ENCODE measurements around the gene KBTBD12.
"Not testable (repeated sequence)": the region's sequence is repeated elsewhere in the genome, so short reads cannot be mapped to it uniquely, and the experiment has no call there.

KBTBD12 gene

GRCh38 chr3:127889976-127890650 lies 24.9 kb upstream of the KBTBD12 start:
- peak; percentile 14 for DNase-seq (ENCODE audit: low read depth)
- no peak for TF ChIP-seq CTCF (IDR thresholded peaks at IDR 0.05; ENCODE audit: low read length, missing control alignments)
- H3K4me3 ChIP-seq (replicated peaks; ENCODE audit: low read depth, low read length): no peak overlapping the region

GRCh38 chr3:127890651-127891290 lies 24.3 kb upstream of the KBTBD12 start:
- H3K4me3 ChIP-seq (replicated peaks; ENCODE audit: low read depth, low read length): not testable (repeated sequence)
- DNase-seq (ENCODE audit: low read depth): peak; percentile 28

- no peak for DNase-seq (ENCODE audit: low read depth)
- no peak overlapping the region for H3K4me3 ChIP-seq (replicated peaks; ENCODE audit: low read depth, low read length)
- no peak for TF ChIP-seq CTCF (IDR thresholded peaks at IDR 0.05; ENCODE audit: low read length, missing control alignments)
Observed at GRCh38 chr3:127894481-127894880, 20.6 kb upstream of the KBTBD12 start.

GRCh38 chr3:127899200-127899599 lies 15.8 kb upstream of the KBTBD12 start:
- H3K4me3 ChIP-seq (replicated peaks; ENCODE audit: low read depth, low read length): no peak overlapping the region
- TF ChIP-seq CTCF (IDR thresholded peaks at IDR 0.05; ENCODE audit: low read length, missing control alignments): no peak
- no peak for DNase-seq (ENCODE audit: low read depth)

- no peak for TF ChIP-seq CTCF (IDR thresholded peaks at IDR 0.05; ENCODE audit: low read length, missing control alignments)
- DNase-seq (ENCODE audit: low read depth): no peak
- H3K4me3 ChIP-seq (replicated peaks; ENCODE audit: low read depth, low read length): no peak overlapping the region
Observed at GRCh38 chr3:127899766-127900165, 15.3 kb upstream of the KBTBD12 start.

GRCh38 chr3:127900536-127900935 lies 14.5 kb upstream of the KBTBD12 start:
- H3K4me3 ChIP-seq (replicated peaks; ENCODE audit: low read depth, low read length): no peak overlapping the region
- no peak for DNase-seq (ENCODE audit: low read depth)
- TF ChIP-seq CTCF (IDR thresholded peaks at IDR 0.05; ENCODE audit: low read length, missing control alignments): no peak

GRCh38 chr3:127902486-127902885 lies 12.5 kb upstream of the KBTBD12 start:
- TF ChIP-seq CTCF (IDR thresholded peaks at IDR 0.05; ENCODE audit: low read length, missing control alignments): no peak
- no peak for DNase-seq (ENCODE audit: low read depth)
- H3K4me3 ChIP-seq (replicated peaks; ENCODE audit: low read depth, low read length): no peak overlapping the region

Data from fibroblast of pulmonary artery (primary cell).